HepG2 (cell line): ENCODE data around the gene PIGW. TPM values are rescaled to one million over a fixed set of nuclear protein-coding genes. Genes with fewer than 3 reads are reported as not detected.
A peak's percentile ranks its signal among the peaks of the same experiment; 100 is the strongest.

Source experiments
- ARNT2 ChIP-seq: sonication (generic); formaldehyde crosslinking; IDR thresholded peaks from 2 replicates; pipeline ENCODE4 v1.8.0; 2022; ENCODE audit warnings: mild to moderate bottlenecking, low read depth, missing genetic modification reagents, moderate library complexity
- GTF2F1 ChIP-seq: fragments of 150-350 bp; IDR thresholded peaks from 2 replicates; pipeline ENCODE4 v1.6.1; 2014; ENCODE audit warnings: low read length
- KAT7 ChIP-seq: IDR thresholded peaks from 2 replicates; pipeline ENCODE4 v1.6.1; 2018; ENCODE audit warnings: borderline replicate concordance, missing compliant biosample characterization
- ONECUT2 ChIP-seq: sonication (generic); formaldehyde crosslinking; IDR thresholded peaks from 2 replicates; pipeline ENCODE4 v1.4.0; 2020; ENCODE audit warnings: missing genetic modification reagents
- PHF20 ChIP-seq: sonication (generic); formaldehyde crosslinking; IDR thresholded peaks from 2 replicates; pipeline ENCODE4 v1.5.0; 2020; ENCODE audit warnings: mild to moderate bottlenecking, missing genetic modification reagents
- RCOR2 ChIP-seq: IDR thresholded peaks from 2 replicates; pipeline ENCODE4 v1.6.1; 2016; ENCODE audit warnings: missing biosample characterization, missing genetic modification reagents
- SETDB1 ChIP-seq: sonication (generic); formaldehyde crosslinking; IDR thresholded peaks from 2 replicates; pipeline ENCODE4 v1.5.1; 2020; ENCODE audit warnings: missing genetic modification reagents, mild to moderate bottlenecking, borderline replicate concordance
- SRSF1 ChIP-seq: fragments of 200-400 bp; formaldehyde crosslinking; optimal IDR thresholded peaks from 2 replicates; pipeline ENCODE3; 2017; ENCODE audit warnings: mild to moderate bottlenecking, low read depth, low read length, moderate library complexity
- TCF7 ChIP-seq: sonication (generic); IDR thresholded peaks from 2 replicates; pipeline ENCODE4 v1.6.1; 2016; ENCODE audit warnings: antibody characterized with exemption, low read depth
- ZBTB20 ChIP-seq: sonication (generic); formaldehyde crosslinking; IDR thresholded peaks from 2 replicates; pipeline ENCODE4 v1.8.1; 2023; ENCODE audit warnings: missing genetic modification reagents, low read depth, mild to moderate bottlenecking, borderline replicate concordance
- ZFY ChIP-seq: sonication (generic); formaldehyde crosslinking; IDR thresholded peaks from 2 replicates; pipeline ENCODE4 v1.4.0; 2020; ENCODE audit warnings: missing genetic modification reagents
- ZFYVE20 ChIP-seq: sonication (generic); formaldehyde crosslinking; IDR thresholded peaks from 2 replicates; pipeline ENCODE4 v1.8.0; 2023; ENCODE audit warnings: low read depth, mild to moderate bottlenecking, moderate library complexity, missing genetic modification reagents, borderline replicate concordance
- ZNF337 ChIP-seq: sonication (generic); formaldehyde crosslinking; IDR thresholded peaks from 2 replicates; pipeline ENCODE4 v1.5.1; 2020; ENCODE audit warnings: missing genetic modification reagents, low read depth, mild to moderate bottlenecking, borderline replicate concordance
- ZNF350 ChIP-seq: sonication (generic); formaldehyde crosslinking; IDR thresholded peaks from 2 replicates; pipeline ENCODE4 v1.4.0; 2020; ENCODE audit warnings: mild to moderate bottlenecking, low read depth, missing genetic modification reagents, borderline replicate concordance
- ZNF547 ChIP-seq: sonication (generic); formaldehyde crosslinking; IDR thresholded peaks from 2 replicates; pipeline ENCODE4 v1.5.1; 2020; ENCODE audit warnings: mild to moderate bottlenecking, missing genetic modification reagents
- ZNF703 ChIP-seq: sonication (generic); formaldehyde crosslinking; IDR thresholded peaks from 2 replicates; pipeline ENCODE4 v1.5.1; 2020; ENCODE audit warnings: missing genetic modification reagents, mild to moderate bottlenecking, moderate library complexity, borderline replicate concordance
- ZNF710 ChIP-seq: sonication (generic); formaldehyde crosslinking; IDR thresholded peaks from 2 replicates; pipeline ENCODE4 v1.5.0; 2020; ENCODE audit warnings: mild to moderate bottlenecking, missing genetic modification reagents, borderline replicate concordance
- polyA plus RNA-seq, 8 experiments: library from polyadenylated mRNA; depleted of rRNA in 3 of 8; stranded (reverse) in 7 of 8; unstranded in 1 of 8; fragments of >200 nt; fragmentation: Illumina TruSeq in 4 of 8; extraction: Trizol in 4 of 8; gene quantifications; 2 replicates each; pipeline versions ENCODE4 v1.2.1 to v1.2.3, GENCODE V29; 2011 to 2016; ENCODE audit warnings: low read depth in 4 of 8, missing spikeins in 1 of 8, mixed read lengths in 1 of 8; ENCODE audit not compliant: insufficient read depth in 1 of 8
- total RNA-seq, 5 experiments: library from RNA; depleted of rRNA; stranded (reverse); fragments of >200 nt; fragmentation: Illumina TruSeq; extraction: Trizol; gene quantifications; 2 replicates each; pipeline ENCODE4 v1.2.3, GENCODE V29; 2016; ENCODE audit warnings: low read depth in 1 of 5
- TF ChIP-seq, protein P1 (sequence below): IDR thresholded peaks from 2 replicates; pipeline ENCODE4 v1.6.1; 2012; ENCODE audit warnings: inconsistent platforms
- TF ChIP-seq, protein P2 (sequence below): sonication (generic); formaldehyde crosslinking; IDR thresholded peaks from 2 replicates; pipeline ENCODE4 v1.4.0; 2020; ENCODE audit warnings: mild to moderate bottlenecking, missing genetic modification reagents
- TF ChIP-seq, protein P3 (sequence below): sonication (generic); formaldehyde crosslinking; IDR thresholded peaks from 2 replicates; pipeline ENCODE4 v1.8.0; 2022; ENCODE audit warnings: missing genetic modification reagents, mild to moderate bottlenecking, moderate library complexity, borderline replicate concordance
- TF ChIP-seq, protein P4 (sequence below): sonication (generic); formaldehyde crosslinking; IDR thresholded peaks from 2 replicates; pipeline ENCODE4 v1.4.0; 2020; ENCODE audit warnings: missing genetic modification reagents

The PIGW gene
- total and polyA plus RNA-seq, 2 of the 13 experiments (the other 11 are each of a cell fraction or from before 2014, with no cell fraction given): 9.0 to 24.0 TPM

DNA sequence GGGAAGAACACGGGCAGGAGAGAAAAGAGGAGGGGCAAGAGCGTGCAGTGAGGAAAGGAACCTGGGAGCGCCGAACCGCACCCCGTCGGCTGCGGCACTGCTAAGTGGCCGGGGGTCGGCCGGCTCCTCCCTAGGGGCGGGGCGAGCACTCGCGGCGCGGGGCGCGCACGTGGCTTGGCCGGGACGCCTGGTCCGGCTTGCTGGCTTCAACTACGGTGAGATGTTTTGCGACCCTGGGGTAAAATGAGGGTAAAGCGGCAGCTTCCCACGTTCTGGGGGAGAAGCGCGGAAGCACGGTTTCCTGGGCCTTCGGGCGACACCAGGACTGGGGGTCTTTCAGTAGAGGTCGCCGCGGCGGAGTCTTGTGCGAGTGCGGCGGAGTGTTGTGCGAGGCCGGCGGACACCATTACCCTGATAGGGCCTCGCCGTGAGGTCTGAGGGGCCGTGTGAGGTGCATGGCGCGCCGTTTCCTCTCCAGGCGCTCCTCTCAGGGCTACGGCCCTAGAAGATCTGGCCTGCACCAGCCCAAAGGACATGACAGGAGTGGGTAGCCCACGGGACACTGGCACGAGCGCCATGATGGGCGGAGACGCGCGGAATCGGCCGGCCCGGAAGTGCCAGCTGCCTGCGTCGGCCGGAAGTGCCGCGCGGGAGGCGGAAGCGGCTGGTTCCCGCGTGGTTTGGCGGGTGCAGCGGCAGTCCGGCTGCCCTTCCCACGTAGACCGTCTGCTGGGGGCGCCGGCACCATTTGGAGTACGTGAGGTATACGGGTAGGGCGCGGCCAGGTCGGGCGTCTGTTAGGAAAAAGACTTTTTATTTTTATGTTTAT lies at the start of gene PIGW, which contains the start of gene MYO19 (continued):
- no peak; the same call in 1 of the 2 replicates for TF ChIP-seq ZNF710 (CRISPR knock-in tag)
- TF ChIP-seq SETDB1 (CRISPR knock-in tag): no peak
- peak; percentile 22; the same call in 1 of the 2 replicates for TF ChIP-seq ZNF703 (CRISPR knock-in tag)
- TF ChIP-seq ZBTB20 (CRISPR knock-in tag): 0 out of 2 replicates have a peak, but pooled peaks have one; percentile 17
- no peak; the same call in 1 of the 2 replicates for TF ChIP-seq ZNF547 (CRISPR knock-in tag)
- TF ChIP-seq GTF2F1: 0 out of 2 replicates have a peak, but pooled peaks have one; percentile 46
- TF ChIP-seq, protein P1, sequence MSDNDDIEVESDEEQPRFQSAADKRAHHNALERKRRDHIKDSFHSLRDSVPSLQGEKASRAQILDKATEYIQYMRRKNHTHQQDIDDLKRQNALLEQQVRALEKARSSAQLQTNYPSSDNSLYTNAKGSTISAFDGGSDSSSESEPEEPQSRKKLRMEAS: peak; percentile 97
- no peak for TF ChIP-seq ONECUT2 (CRISPR knock-in tag)
- TF ChIP-seq, protein P2, sequence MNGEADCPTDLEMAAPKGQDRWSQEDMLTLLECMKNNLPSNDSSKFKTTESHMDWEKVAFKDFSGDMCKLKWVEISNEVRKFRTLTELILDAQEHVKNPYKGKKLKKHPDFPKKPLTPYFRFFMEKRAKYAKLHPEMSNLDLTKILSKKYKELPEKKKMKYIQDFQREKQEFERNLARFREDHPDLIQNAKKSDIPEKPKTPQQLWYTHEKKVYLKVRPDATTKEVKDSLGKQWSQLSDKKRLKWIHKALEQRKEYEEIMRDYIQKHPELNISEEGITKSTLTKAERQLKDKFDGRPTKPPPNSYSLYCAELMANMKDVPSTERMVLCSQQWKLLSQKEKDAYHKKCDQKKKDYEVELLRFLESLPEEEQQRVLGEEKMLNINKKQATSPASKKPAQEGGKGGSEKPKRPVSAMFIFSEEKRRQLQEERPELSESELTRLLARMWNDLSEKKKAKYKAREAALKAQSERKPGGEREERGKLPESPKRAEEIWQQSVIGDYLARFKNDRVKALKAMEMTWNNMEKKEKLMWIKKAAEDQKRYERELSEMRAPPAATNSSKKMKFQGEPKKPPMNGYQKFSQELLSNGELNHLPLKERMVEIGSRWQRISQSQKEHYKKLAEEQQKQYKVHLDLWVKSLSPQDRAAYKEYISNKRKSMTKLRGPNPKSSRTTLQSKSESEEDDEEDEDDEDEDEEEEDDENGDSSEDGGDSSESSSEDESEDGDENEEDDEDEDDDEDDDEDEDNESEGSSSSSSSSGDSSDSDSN: peak; percentile 71
- TF ChIP-seq, protein P3, sequence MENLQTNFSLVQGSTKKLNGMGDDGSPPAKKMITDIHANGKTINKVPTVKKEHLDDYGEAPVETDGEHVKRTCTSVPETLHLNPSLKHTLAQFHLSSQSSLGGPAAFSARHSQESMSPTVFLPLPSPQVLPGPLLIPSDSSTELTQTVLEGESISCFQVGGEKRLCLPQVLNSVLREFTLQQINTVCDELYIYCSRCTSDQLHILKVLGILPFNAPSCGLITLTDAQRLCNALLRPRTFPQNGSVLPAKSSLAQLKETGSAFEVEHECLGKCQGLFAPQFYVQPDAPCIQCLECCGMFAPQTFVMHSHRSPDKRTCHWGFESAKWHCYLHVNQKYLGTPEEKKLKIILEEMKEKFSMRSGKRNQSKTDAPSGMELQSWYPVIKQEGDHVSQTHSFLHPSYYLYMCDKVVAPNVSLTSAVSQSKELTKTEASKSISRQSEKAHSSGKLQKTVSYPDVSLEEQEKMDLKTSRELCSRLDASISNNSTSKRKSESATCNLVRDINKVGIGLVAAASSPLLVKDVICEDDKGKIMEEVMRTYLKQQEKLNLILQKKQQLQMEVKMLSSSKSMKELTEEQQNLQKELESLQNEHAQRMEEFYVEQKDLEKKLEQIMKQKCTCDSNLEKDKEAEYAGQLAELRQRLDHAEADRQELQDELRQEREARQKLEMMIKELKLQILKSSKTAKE: no peak
- peak; percentile 73; the same call in 1 of the 2 replicates for TF ChIP-seq ZNF337 (CRISPR knock-in tag)
- no peak for TF ChIP-seq TCF7
- peak; percentile 55; the same call in 1 of the 2 replicates for TF ChIP-seq KAT7 (CRISPR knock-in tag)
- TF ChIP-seq RCOR2 (CRISPR knock-in tag): no peak
- TF ChIP-seq, protein P4, sequence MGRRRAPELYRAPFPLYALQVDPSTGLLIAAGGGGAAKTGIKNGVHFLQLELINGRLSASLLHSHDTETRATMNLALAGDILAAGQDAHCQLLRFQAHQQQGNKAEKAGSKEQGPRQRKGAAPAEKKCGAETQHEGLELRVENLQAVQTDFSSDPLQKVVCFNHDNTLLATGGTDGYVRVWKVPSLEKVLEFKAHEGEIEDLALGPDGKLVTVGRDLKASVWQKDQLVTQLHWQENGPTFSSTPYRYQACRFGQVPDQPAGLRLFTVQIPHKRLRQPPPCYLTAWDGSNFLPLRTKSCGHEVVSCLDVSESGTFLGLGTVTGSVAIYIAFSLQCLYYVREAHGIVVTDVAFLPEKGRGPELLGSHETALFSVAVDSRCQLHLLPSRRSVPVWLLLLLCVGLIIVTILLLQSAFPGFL (CRISPR knock-in tag): 0 out of 2 replicates have a peak, but pooled peaks have one; percentile 13
- TF ChIP-seq ZFYVE20 (CRISPR knock-in tag): no peak; the same call in 1 of the 2 replicates
- peak; percentile 93 for TF ChIP-seq ARNT2 (CRISPR knock-in tag)
- TF ChIP-seq PHF20 (CRISPR knock-in tag): peak; percentile 89
- TF ChIP-seq ZFY (CRISPR knock-in tag): peak; percentile 83
- peak; percentile 90 for TF ChIP-seq ZNF350
- TF ChIP-seq SRSF1: peak; percentile 80
